DND-41 (cell line): ENCODE data around the gene ZNF813.

ENCODE experiments used
- EZH2 ChIP-seq: IDR thresholded peaks from 3 replicates; pipeline ENCODE4 v1.6.1; 2012; ENCODE audit warnings: borderline replicate concordance, low read depth, mild to moderate bottlenecking, moderate library complexity, low read length, inconsistent platforms; ENCODE audit not compliant: severe bottlenecking
- TF ChIP-seq, protein P1 (sequence below): IDR thresholded peaks from 2 replicates; pipeline ENCODE4 v1.5.1; 2012; ENCODE audit warnings: borderline replicate concordance, low read length, moderate library complexity, mild to moderate bottlenecking; ENCODE audit not compliant: poor library complexity, severe bottlenecking; ENCODE audit errors: extremely low read depth

DNA sequence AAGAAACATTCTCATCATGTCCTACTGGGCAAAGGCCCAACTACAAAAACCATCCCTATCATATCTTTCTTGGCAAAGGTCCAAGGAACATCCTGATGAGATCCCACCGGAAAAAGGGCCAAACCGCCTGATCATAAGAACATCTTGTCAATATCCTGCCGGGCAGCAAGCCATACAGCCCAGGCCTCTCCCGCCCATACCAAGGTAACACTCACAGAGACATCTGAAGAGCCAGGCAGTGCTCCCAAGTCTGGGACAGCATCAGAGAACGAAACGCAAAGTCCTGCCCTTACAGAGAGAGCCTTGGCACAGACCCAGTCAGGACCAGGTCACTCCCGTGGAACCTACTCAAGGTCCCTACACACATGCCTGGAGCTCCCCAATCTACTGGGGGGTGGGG is 51.9 kb downstream of the ZNF813 start:
- TF ChIP-seq, protein P1, sequence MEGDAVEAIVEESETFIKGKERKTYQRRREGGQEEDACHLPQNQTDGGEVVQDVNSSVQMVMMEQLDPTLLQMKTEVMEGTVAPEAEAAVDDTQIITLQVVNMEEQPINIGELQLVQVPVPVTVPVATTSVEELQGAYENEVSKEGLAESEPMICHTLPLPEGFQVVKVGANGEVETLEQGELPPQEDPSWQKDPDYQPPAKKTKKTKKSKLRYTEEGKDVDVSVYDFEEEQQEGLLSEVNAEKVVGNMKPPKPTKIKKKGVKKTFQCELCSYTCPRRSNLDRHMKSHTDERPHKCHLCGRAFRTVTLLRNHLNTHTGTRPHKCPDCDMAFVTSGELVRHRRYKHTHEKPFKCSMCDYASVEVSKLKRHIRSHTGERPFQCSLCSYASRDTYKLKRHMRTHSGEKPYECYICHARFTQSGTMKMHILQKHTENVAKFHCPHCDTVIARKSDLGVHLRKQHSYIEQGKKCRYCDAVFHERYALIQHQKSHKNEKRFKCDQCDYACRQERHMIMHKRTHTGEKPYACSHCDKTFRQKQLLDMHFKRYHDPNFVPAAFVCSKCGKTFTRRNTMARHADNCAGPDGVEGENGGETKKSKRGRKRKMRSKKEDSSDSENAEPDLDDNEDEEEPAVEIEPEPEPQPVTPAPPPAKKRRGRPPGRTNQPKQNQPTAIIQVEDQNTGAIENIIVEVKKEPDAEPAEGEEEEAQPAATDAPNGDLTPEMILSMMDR, result no peak
- no peak for TF ChIP-seq EZH2
